DND-41 (cell line): Measurements from ENCODE around the gene SRCIN1.

ENCODE experiments used
- ATAC-seq: fragments of 200-7000 bp; cut with Tn5 transposase; 3 replicates; pipeline ENCODE4 v1.9.1; 2021; ENCODE audit warnings: low read depth; ENCODE audit not compliant: insufficient read depth
- DNase-seq: peaks from one replicate; pipeline ENCODE4 v3.0.0-alpha.2; 2020
- H2AFZ ChIP-seq: 2 replicates; pipeline ENCODE4 v1.6.0; 2012; ENCODE audit warnings: low read depth, low read length
- H3K27ac ChIP-seq: 2 replicates; pipeline ENCODE4 v1.5.1; 2012; ENCODE audit warnings: low read length, inconsistent platforms
- H3K27me3 ChIP-seq: fragments of 200-600 bp; sonication (generic); 2 replicates; pipeline ENCODE4 v1.6.0; 2012; ENCODE audit warnings: low read length, mild to moderate bottlenecking, inconsistent platforms; ENCODE audit not compliant: insufficient read depth, poor library complexity
- H3K36me3 ChIP-seq: 2 replicates; pipeline ENCODE4 v1.5.1; 2012; ENCODE audit warnings: low read length, inconsistent platforms; ENCODE audit not compliant: insufficient read depth
- H3K4me1 ChIP-seq: 2 replicates; pipeline ENCODE4 v1.5.1; 2012; ENCODE audit warnings: mild to moderate bottlenecking, low read length; ENCODE audit not compliant: insufficient read depth
- H3K4me2 ChIP-seq: 2 replicates; pipeline ENCODE4 v1.6.0; 2012; ENCODE audit warnings: mild to moderate bottlenecking, moderate library complexity, low read length, inconsistent platforms; ENCODE audit not compliant: insufficient read depth
- H3K4me3 ChIP-seq, 2 experiments: fragments of 200-600 bp in 1 of 2; shearing (Covaris generic) in 1 of 2; 2 replicates each; pipeline ENCODE4 v1.5.1; 2012 to 2016; ENCODE audit warnings: inconsistent platforms in 2 of 2, low read length in 2 of 2, mild to moderate bottlenecking in 2 of 2, low read depth in 1 of 2, moderate library complexity in 1 of 2
- H3K79me2 ChIP-seq: 2 replicates; pipeline ENCODE4 v1.6.0; 2012; ENCODE audit warnings: low read length, inconsistent platforms; ENCODE audit not compliant: insufficient read depth
- H3K9ac ChIP-seq: 2 replicates; pipeline ENCODE4 v1.6.0; 2012; ENCODE audit warnings: low read depth, mild to moderate bottlenecking, inconsistent platforms, low read length, moderate library complexity
- H3K9me3 ChIP-seq: 2 replicates; pipeline ENCODE4 v1.5.1; 2012; ENCODE audit warnings: low read length, moderate library complexity, mild to moderate bottlenecking, inconsistent platforms; ENCODE audit not compliant: insufficient read depth, severe bottlenecking
- H4K20me1 ChIP-seq: 2 replicates; pipeline ENCODE4 v1.6.0; 2012; ENCODE audit warnings: low read length; ENCODE audit not compliant: insufficient read depth
- EZH2 ChIP-seq: IDR thresholded peaks from 3 replicates; pipeline ENCODE4 v1.6.1; 2012; ENCODE audit warnings: borderline replicate concordance, low read depth, mild to moderate bottlenecking, moderate library complexity, low read length, inconsistent platforms; ENCODE audit not compliant: severe bottlenecking
- TF ChIP-seq, protein P1 (sequence below): IDR thresholded peaks from 2 replicates; pipeline ENCODE4 v1.5.1; 2012; ENCODE audit warnings: borderline replicate concordance, low read length, moderate library complexity, mild to moderate bottlenecking; ENCODE audit not compliant: poor library complexity, severe bottlenecking; ENCODE audit errors: extremely low read depth

SRCIN1 gene

DNA sequence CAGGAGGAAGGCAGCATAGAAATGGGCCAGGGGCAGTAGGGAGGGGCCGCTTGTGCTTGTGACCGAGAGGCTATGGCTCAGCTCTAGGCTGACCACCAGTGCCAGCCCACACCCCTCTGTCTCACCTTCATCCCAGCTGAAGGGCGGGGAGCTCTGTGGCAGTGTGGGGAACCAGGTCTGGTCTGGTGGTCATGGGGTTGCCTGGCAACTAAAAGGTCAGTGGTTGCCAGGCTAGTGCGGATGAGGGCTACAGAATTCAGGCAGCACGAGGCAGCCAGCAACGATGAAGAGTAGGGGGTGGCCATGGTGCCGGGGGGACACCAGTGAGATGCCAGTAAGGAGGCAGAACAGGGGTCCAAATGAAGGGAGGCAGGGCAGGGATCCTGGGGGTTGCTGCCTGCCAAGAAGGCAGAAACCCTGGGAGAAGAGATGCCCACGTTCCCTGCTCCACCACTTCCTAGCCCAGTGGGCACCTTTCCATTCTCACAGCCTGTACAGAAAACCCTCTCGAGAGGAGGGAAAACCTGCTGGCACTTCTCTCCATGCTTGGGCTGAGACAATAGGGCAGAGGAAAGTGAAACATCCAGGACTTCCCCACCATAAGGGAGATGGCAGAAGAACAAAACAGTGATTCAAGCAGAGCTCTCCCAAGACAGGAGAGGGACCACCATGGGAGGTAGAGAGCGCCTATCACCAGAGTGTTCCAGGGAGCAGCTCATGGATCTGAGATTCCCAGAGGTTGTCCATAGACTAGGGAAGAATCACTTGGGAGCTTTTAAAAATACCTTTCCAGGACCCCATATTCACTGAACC, 39.7 kb downstream of the SRCIN1 start:
- ATAC-seq = no peak
- Histone ChIP-seq H3K4me3 (no peak overlapping the region), H3K27ac (no peak overlapping the region), H3K27me3 (peaks cover 51% of the 10 kb centered on the region), H2AFZ (no peak overlapping the region), H3K79me2 (no peaks in the 10 kb centered on the region), H3K9ac (no peak overlapping the region), H3K9me3 (no peaks in the 10 kb centered on the region), H3K4me2 (no peak overlapping the region), H3K36me3 (no peaks in the 10 kb centered on the region), H3K4me1 (no peaks in the 10 kb centered on the region), H4K20me1 (peaks cover 23% of the 10 kb centered on the region)
- DNase-seq = no peak
- TF ChIP-seq, protein P1, sequence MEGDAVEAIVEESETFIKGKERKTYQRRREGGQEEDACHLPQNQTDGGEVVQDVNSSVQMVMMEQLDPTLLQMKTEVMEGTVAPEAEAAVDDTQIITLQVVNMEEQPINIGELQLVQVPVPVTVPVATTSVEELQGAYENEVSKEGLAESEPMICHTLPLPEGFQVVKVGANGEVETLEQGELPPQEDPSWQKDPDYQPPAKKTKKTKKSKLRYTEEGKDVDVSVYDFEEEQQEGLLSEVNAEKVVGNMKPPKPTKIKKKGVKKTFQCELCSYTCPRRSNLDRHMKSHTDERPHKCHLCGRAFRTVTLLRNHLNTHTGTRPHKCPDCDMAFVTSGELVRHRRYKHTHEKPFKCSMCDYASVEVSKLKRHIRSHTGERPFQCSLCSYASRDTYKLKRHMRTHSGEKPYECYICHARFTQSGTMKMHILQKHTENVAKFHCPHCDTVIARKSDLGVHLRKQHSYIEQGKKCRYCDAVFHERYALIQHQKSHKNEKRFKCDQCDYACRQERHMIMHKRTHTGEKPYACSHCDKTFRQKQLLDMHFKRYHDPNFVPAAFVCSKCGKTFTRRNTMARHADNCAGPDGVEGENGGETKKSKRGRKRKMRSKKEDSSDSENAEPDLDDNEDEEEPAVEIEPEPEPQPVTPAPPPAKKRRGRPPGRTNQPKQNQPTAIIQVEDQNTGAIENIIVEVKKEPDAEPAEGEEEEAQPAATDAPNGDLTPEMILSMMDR = no peak
- TF ChIP-seq EZH2 = no peak

DNA sequence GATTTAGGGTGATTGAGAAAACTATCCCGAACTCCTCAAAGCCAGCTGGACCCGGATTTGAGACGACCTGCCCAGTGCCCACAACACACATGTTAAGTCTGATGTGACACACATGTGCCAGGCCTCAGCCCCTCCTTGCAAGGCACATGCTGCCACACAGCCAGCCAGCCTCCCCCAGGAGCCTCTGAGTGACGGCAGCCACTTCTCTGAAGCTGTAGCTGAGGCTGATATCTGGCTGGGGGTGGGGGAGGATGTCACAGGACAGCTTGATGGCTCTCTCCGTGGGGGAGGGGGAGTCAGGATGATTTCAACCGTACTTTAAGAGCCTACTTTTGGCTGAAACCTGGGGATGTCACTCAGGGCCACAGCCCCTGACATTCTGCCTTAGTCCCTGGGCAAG, 40.9 kb downstream of the SRCIN1 start:
- H3K36me3 ChIP-seq = no peaks in the 10 kb centered on the region
- no peaks in the 10 kb centered on the region for H3K9me3 ChIP-seq
- no peak for ATAC-seq
- no peak for DNase-seq
- no peaks in the 10 kb centered on the region for H3K79me2 ChIP-seq
- H4K20me1 ChIP-seq = peaks cover 28% of the 10 kb centered on the region
- H2AFZ ChIP-seq = no peak overlapping the region
- no peak overlapping the region for H3K9ac ChIP-seq
- peaks cover 6% of the 10 kb centered on the region for H3K4me1 ChIP-seq
- peaks cover 51% of the 10 kb centered on the region for H3K27me3 ChIP-seq
- no peak overlapping the region for H3K4me3 ChIP-seq
- no peak overlapping the region for H3K4me2 ChIP-seq
- H3K27ac ChIP-seq = no peak overlapping the region
- TF ChIP-seq, protein P1 = no peak
- TF ChIP-seq EZH2 = no peak

DNA sequence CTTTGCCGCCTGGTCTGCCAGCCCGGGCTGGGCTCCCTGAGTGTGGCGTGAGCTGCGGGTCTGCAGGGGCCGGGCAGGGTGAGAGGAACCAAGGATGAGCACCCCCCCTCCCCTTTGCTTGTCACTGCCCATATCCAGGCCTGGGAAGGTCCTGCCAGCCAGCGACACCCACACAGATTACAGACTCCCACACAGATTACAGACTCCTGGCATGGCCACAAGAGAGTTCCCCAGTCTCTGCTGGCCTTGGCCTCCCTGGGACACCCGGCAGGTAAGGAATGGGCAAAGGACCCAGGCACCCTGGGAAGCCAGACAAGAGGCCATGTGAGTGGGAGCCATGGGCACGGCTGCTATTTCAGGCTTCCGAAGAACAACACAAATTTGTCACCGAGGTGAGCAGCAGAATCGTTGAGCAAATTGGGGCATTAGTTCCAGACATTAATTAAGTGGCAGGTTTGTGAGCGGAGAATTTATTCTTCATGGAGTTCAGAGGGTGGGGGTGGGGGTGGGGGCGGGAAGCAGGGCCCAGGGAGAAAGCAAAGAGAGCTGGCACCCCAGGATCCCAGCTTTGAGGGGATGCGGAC, 41.4 kb downstream of the SRCIN1 start:
- ATAC-seq = no peak
- H2AFZ ChIP-seq = no peak overlapping the region
- H3K27me3 ChIP-seq = peaks cover 50% of the 10 kb centered on the region
- H3K9me3 ChIP-seq = no peaks in the 10 kb centered on the region
- H3K79me2 ChIP-seq = no peaks in the 10 kb centered on the region
- TF ChIP-seq EZH2 = no peak
- TF ChIP-seq, protein P1 = no peak
- H3K4me3 ChIP-seq = no peak overlapping the region
- DNase-seq = no peak
- no peaks in the 10 kb centered on the region for H3K36me3 ChIP-seq
- H3K27ac ChIP-seq = no peak overlapping the region
- no peak overlapping the region for H3K9ac ChIP-seq
- peaks cover 26% of the 10 kb centered on the region; the same call in 1 of the 2 replicates for H4K20me1 ChIP-seq
- peaks cover 11% of the 10 kb centered on the region for H3K4me1 ChIP-seq
- H3K4me2 ChIP-seq = no peak overlapping the region
